GM19238 (cell line): ENCODE measurements around the gene ADGRF1.
"Not testable (repeated sequence)": the region's sequence is repeated elsewhere in the genome, so short reads cannot be mapped to it uniquely, and the experiment has no call there.

Experiments
- DNase-seq: peaks from one replicate; pipeline ENCODE4 v3.0.0; 2011; ENCODE audit warnings: low spot score; ENCODE audit not compliant: insufficient read length

The ADGRF1 gene

DNA sequence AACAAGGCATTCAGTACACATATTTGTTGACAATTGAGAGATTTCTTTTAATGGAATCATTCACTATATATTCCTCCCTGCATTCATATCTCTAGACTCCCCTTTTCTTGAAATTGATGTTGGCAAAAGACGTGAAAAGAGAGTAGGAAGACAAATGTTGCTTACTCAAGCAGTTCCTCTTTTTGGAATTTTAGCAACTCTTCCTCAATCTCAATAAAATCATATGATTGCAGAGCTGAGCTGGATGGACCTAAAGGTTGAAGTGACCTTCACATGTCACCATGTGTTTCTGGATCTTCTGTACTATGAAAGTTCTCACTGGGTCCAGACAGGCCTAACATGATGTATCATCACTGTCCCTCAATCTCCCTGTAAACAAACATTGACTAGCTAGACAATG lies 18.6 kb downstream of the ADGRF1 start:
- DNase-seq, result no peak

DNA sequence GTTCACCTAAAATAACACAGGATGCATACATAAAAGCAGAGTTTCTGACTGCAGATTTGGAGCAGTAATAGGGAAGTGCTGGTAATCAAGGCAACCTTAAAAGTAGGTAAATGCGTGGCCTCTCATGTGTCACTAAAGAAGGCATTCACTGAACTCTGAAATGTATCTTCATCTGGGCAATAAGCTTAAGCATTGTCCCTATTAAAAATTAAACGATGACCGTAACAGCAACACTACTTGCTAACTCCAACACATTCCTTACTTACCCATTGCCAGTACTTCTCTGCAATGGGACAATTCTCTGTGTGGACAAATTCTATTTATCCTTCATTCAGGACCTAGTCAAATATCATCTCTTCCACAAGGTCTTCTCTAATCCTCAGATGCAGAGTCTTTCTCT lies 19.9 kb downstream of the ADGRF1 start:
- DNase-seq, result no peak

DNA sequence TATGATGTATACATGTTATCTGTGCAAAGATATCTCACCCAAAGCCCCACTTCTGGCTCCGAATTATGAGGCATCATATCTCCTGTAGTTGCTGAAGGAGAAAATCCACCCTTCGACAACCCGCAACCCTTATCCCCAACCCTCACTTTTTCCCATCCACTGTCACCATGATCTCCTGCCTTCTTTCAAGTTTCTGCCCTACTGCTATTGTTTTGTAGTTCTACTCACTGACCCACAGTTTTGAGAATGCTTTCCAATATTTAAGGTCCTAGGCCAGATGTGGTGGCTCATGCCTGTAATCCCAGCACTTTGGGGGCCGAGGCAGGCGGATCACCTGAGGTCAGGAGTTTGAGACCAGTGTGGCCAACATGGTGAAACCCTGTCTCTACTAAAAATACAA lies 22.2 kb downstream of the ADGRF1 start:
- DNase-seq, result no peak

DNA sequence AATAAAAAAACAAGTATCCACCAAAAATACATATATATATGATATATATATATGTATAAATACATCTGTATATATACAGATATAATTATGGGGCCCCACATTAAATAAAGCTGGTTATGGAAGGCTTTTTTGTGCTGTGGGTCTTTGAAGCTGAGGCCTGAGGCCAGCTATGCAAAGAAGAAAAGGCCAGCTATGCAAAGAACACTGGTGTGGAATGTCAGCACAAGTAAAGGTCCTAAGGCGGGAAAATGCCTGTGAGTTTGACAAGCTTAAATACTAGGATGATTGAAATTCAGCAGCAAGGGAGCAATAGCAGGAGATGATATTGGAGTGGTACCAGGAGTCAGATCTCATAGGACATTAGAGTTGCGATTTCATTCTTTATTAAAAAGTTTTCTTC lies 25.2 kb downstream of the ADGRF1 start:
- DNase-seq, result no peak

DNA sequence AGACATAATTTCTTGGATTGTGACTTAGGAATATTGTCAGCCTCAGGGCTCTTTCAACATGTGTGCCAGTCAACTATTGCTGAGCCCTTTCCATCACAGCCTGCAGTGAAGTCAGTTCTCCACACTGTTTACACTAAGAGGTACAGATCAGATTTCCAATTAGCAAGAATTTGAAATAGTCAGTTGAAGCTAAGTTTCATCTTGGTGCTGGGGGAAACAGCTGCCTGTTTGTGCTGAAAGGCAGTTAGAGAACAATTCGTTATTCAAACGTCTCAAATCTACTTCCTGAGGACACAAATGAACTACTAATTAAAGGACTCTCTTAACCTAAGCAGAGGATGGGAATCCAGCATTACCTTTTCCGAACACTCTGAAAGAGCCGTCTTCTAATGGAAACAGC lies 25.9 kb downstream of the ADGRF1 start:
- no peak for DNase-seq

DNA sequence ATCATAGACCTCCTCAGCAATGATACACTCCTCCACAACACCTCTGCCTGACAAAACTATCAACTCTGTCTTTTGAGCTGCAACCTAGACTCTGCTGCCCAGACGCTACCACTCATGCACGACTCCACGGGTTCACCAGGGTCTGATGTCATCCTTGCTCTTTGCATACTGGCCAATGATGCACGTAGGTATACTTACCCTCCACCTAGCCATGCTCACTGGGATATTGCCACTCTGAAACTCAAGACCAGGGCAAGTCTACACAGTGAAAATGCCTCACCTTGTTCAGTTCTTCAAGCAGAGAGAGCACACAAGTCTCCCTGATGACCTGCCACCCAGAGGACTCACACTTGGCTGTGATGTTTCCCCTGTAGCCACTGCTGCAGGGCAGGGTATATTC lies 27.7 kb downstream of the ADGRF1 start:
- no peak for DNase-seq

DNA sequence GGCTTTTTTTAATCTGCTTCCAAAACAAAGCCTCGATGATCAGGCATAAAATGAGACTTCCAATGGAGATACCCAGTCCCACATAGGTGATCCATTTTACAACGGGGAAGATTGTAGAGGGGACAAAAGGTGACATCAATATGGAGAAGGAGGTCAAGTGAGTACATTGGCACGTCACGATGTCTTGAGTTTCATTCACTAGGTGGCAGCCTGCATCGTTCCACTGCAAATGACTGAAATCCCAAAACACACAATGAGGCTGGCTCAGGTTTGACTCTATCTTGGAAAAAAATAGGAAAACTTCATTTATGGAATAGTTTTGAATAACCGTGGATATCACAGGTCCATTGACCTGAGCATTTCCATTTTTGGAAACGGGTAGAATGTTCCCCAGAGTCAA lies 32.5 kb downstream of the ADGRF1 start:
- DNase-seq, result no peak

DNA sequence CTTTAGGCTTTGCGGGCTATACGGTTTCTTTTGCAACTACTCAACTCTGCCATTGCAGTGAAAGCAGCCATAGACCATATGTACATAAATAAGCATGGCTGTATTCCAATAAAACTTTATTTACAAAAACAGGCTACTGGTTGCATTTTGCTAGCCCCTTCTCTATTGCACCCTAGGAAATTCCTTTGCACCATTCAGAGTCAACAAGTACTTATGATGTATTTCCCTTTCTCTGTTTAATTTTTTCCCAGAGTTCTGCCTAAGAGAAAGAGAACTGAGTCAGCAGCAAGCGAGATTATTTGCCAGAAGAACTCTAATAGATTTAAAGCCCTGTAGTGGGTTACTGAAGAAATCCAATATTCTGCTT lies 33.8 kb downstream of the ADGRF1 start:
- DNase-seq, result no peak

DNA sequence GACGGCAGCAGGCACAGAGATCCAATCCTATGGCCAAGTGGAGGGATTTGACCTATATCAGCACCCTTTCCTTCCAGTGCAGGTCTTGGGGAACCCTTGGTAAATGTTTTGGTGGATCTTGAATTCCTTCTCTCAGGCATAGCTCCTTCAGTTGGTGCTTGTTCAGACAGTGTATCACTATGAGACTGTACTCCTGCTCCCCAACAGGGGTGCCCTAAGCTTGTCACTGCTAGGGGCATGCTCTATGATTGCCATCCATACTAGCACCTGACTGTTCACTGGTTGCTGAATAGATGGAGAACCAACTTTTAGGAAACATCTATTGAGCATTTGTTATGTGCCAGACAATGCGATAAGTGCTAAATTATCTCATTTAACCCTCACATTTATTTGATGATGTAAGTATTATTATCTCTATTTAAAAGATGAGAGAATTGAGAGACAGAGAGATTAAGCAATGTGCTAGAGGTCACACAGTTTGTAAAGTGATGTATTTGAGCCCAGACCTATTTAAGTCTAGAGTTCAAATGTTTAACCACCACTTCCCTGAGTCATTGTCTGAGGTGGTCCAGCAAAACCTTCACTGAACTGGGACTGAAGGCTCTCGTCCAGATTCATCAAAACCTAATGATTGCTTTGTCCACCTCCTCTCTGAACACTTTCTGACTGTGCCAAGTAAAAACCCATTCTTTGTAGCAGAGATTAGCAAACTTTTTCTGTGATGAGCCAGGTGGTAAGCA lies 34.3 kb downstream of the ADGRF1 start:
- no peak for DNase-seq

DNA sequence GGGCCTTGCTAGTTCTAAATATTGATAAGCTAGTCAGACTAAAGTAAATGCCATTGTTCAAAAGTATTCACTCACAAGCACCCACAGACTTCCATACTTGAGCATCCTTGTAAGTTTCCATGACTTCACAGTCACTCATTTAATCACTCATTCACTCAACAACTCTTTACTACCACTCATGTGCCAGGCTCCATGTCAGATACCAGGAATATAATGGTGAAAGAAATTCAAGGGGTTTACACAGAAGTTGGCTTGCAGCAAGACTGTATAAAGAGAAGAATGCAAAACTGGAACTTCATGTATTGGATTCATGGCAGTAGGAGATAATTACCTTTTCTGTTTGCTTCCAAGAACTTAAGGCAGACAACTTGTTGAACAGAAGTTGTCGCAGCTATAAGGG lies 36.6 kb downstream of the ADGRF1 start:
- no peak for DNase-seq

DNA sequence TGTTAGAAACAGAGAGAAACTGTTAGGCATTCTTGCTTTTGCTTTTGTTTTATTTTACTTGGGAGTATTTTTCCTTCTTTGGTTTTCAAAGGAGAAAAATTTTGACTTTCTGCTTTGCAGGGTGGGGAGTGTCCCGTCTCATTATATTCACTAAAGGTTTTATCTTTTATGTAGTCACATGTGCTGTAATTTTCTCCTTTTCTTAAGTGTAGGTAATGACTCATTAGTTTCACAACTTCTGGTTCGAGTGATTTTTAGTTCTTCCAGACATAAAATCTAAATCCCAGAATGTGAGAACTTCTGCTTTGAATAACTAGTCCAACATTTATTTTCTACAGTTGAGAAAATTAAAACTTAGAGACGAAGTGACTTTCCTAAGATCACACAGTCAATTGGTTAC lies 37.7 kb downstream of the ADGRF1 start:
- DNase-seq, result no peak

DNA sequence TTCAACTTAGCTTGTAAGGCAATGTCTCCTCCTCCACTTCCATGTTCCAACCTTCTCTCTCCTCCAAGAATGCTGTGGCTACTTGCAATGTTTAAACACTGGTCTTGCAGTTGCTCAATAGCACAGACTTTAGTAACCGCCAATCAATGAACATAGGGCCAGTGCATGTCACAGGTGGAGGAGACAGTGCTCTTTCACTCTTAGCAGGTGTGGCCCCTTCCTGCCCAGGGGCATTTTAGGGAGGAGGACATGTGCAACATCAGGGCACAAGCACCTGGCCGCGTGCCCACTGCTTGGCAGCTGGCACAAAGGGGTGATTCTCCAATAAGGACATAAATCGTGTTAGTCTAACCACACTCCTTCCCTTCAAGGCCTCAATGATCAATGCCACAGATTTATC lies 41.3 kb downstream of the ADGRF1 start:
- no peak for DNase-seq

DNA sequence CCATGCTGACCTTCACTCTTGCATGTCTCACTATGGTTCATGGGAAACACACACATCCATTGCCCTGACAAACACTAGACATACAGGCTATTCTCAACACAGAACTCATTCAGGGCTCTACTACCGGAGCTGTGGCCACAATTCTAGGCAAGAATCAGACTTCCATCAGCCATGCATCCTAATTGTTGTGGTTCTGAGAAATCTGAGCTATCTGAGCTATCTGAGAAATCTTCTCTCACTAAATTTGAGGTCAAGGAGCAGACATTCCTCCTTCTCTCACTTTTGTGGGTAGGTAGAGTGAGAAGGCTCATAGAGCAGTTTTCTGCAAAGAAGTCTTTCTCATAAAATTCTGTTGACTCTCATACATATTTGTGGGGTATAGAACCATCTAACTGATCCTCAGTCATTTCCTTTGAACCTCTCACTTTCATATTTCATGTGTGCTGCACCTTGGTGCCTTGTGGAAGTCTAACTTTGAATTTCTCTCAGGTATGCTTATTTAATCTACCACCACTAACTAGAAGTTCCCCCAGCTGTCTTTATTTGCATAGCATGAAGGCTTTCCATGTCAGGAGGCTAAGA lies 43.6 kb downstream of the ADGRF1 start:
- no peak for DNase-seq

DNA sequence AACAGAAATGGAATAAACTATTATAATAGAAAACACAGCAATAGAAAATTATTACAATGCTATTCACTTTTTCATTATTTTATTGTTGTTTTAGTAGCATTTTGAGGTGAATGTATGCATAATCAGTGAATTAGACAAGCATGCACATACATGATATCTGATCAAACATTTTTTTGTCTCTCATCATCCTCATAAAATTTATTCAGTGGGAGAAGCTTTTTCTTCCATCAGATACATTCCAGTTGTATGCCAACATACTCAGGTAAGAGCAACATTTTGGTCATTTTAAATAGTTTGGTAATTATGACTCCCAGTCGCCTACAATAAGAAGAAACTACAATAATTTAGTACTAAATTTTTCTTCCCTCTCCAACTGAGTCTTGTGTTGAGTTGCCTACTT lies 44.5 kb downstream of the ADGRF1 start:
- no peak for DNase-seq

DNA sequence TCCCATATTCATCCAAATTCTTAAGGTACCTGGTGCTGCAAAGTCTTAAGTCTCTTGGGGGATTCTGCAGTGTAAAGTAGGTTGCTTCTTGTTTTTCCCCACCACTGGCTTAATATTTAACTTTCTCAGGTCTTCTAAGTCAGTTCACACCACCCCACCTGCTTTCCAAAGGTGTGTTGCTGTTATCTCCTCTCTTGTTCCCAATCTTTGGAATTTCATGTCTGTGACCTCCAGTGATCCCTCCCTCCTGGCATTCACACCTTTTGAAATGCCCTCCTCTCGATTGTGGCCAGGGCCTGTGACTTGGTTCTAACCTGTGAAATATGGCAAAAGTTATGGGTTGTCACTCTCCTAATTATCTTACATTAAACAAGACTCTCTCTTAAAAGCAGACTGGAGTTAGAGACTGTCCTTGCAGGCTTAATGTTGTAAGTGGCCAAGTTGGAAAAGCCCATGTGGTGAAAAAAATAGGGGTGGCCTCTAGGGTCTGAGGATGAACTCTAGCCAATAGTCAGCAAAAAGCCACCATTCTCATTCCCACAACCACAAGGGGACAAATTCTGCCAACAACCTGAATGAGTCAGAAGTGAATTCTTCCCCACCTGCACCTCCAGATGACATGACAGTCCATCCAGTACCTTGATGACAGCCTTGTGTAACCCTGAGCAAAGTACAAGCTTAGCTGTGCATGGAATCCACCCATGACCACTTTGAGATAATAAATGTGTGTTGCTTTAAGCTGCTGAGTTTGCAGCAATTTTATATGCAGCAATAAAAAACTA lies 45.1 kb downstream of the ADGRF1 start:
- no peak for DNase-seq

DNA sequence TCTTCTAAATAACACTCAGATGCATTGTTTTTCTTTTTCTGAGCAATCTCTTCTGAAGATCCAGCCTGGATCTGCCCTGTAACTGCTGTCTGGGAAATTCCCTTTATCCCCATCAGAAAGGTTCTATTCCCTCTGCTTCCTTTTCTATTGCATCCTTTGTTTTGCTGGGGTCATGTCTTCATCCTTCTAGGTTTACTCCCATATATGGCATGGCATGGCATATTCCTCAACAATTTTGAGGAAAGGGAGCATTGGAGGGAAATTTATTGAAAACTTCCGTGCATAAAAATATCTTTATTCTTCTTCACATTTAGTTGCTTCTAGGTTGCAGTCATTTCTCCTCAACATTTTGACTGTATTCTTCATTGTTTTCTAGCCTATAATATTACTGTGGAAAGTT lies 47.2 kb downstream of the ADGRF1 start:
- no peak for DNase-seq

DNA sequence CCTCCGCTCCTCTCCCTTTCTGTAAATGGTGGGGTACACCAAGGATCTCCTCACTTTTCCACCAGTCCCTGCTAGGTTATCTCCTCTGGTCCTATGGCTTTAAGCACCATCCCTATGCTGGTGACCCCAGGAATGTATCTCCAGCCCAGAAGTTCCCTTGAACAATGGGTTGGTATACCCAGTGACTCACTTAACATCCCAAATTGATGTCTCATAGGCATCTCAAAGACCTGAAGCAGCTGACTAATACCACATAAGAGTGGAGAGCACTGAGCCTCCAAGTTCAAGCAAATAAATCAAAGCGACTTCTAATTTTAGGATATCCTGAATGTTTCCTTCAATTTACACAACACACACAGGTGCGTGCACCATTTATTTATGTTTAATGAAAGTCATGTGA lies 48.3 kb downstream of the ADGRF1 start:
- DNase-seq, result no peak

DNA sequence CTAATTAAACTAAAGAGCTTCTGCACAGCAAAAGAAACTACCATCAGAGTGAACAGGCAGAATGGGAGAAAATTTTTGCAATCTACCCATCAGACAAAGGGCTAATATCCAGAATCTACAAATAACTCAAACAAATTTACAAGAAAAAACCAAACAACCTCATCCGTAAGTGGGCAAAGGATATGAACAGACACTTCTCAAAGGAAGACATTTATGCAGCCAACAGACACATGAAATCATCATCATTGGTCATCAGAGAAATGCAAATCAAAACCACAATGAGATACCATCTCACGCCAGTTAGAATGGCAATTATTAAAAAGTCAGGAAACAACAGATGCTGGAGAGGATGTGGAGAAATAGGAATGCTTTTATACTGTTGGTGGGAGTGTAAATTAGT lies 49.7 kb downstream of the ADGRF1 start:
- not testable (repeated sequence) for DNase-seq

DNA sequence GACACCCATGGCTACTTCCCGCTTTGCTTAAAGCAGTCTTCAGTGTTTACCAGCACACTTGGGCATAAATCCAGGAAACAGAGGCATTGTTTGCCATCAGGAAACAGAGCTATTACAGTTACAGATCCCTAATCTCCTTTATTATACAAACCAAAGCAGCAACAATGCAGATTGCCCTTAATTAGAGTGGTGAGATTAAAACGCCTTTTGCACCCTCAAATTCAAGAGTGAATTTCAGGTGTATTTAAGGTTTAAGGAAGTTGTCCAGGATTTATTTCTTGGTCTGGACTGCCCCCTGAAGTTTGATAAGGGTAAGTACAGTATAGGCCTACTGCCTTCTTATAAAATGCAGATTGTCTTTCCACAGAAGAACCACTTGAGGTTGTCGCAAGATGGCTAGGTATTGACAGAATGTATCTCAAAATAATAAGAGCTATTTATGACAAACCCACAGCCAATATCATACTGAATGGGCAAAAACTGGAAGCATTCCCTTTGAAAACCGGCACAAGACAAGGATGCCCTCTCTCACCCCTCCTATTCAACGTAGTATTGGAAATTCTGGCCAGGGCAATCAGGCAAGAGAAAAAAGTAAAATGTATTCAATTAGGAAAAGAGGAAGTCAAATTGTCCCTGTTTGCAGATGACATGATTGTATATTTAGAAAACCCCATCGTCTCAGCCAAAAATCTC lies 51.2 kb downstream of the ADGRF1 start:
- DNase-seq, result not testable (repeated sequence)

DNA sequence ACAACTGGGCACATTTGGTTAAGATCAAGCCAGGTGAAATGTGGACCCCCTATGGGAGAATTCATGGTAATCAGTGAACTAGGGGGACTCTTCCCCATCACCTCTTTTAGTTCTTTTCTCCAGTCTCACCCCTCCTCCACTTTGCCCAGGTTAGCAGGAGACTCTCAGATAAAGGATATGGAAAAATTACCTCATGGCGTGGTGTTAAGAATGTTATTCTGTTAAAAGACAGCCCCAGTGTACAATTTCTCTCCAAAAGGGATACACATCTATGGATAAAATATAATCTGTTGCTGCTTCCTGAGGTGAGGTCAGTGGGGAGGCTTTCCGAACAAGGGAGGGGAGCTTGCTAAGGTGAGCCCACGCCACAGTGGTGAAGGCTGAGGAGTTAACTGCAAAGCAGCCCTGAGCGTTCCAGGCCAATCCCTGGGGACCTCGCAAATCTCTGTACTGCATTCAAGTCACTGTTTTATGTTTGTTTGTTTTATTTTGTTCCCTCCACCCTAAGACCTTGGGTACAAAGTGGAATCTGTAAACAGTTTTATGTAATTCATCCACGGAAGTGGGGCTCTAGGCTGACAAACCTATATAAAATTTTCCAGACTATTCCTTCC lies 52.0 kb downstream of the ADGRF1 start:
- DNase-seq, result no peak

DNA sequence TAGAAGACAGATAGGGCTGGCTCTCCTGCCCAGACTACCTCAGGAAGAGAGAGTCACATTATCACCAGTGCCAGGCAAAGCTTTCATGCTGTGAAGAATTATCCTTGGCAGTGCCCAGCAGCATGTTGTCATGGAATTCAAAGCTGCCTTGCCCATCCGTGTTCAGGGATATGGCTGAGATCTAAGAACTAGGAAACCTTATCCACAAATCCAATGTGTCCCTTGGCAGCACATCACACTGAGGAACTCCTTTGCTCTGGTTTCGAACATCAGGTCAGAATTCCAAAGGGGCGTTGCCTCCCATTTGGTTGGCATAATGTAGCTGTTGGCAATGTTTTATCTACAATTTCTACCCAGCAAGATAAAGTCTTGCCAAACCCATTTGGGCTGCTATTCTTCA lies 52.7 kb downstream of the ADGRF1 start:
- no peak for DNase-seq

DNA sequence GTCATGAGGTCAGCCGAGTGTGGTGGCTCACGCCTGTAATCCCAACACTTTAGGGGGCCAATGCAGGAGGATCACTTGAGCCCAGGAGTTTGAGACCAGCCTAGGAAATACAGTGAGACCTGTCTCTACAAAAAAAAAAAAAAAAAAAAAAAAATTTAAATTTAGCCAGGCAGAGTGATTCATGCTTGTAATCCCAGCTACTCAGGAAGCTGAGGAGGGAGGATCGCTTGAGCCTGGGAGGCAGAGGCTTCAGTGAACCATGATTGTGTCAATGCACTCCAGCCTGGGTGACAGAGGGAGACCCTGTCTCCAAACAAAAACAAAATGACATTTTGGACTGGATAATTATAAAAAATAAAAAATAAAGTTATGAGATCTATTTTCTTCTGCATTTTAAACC lies 56.2 kb downstream of the ADGRF1 start:
- no peak for DNase-seq
